NT2/D1 (cell line): ENCODE results near the gene AMOT.
"Not testable (repeated sequence)": the region's sequence is repeated elsewhere in the genome, so short reads cannot be mapped to it uniquely, and the experiment has no call there.

ENCODE experiments used
- DNase-seq: peaks from one replicate; pipeline ENCODE4 v3.0.0-alpha.2; 2011; ENCODE audit warnings: low read depth, low spot score
- H3K27me3 ChIP-seq: 2 replicates; pipeline ENCODE4 v1.6.0; 2011; ENCODE audit warnings: mild to moderate bottlenecking; ENCODE audit not compliant: insufficient read length, insufficient read depth
- H3K36me3 ChIP-seq: 2 replicates; pipeline ENCODE4 v1.6.1; 2011; ENCODE audit warnings: mild to moderate bottlenecking, low read length, mixed read lengths; ENCODE audit not compliant: insufficient read depth, insufficient read length
- H3K4me1 ChIP-seq: 2 replicates; pipeline ENCODE4 v1.5.1; 2011; ENCODE audit not compliant: insufficient read depth, insufficient read length
- H3K4me3 ChIP-seq: 2 replicates; pipeline ENCODE4 v1.5.1; 2011; ENCODE audit warnings: low read depth; ENCODE audit not compliant: insufficient read length
- H3K9ac ChIP-seq: 2 replicates; pipeline ENCODE4 v1.6.0; 2011; ENCODE audit warnings: low read depth; ENCODE audit not compliant: insufficient read length
- H3K9me3 ChIP-seq: 2 replicates; pipeline ENCODE4 v1.5.1; 2011; ENCODE audit warnings: mild to moderate bottlenecking, low read length; ENCODE audit not compliant: insufficient read depth
- SUZ12 ChIP-seq: IDR thresholded peaks from 2 replicates; pipeline ENCODE4 v1.6.1; 2011; ENCODE audit not compliant: insufficient read length, insufficient read depth; ENCODE audit errors: extremely low read depth
- YY1 ChIP-seq: IDR thresholded peaks from 2 replicates; pipeline ENCODE4 v1.6.1; 2011; ENCODE audit not compliant: insufficient read length, insufficient read depth
- ZNF274 ChIP-seq: IDR thresholded peaks from 2 replicates; pipeline ENCODE4 v1.6.1; 2011; ENCODE audit warnings: mild to moderate bottlenecking, low read depth, low read length

The AMOT gene

GRCh38 chrX:112868586-112868985, 28.0 kb upstream of the AMOT start:
- Histone ChIP-seq H3K4me3 (no peak overlapping the region), H3K9ac (no peak overlapping the region), H3K4me1 (no peaks in the 10 kb centered on the region), H3K36me3 (no peaks in the 10 kb centered on the region), H3K27me3 (no peaks in the 10 kb centered on the region), H3K9me3 (no peaks in the 10 kb centered on the region)
- no peak for DNase-seq
- TF ChIP-seq YY1 (no peak), SUZ12 (no peak), ZNF274 (no peak)

- no peaks in the 10 kb centered on the region for H3K36me3 ChIP-seq
- no peak for TF ChIP-seq SUZ12
- TF ChIP-seq ZNF274 = no peak
- no peak for TF ChIP-seq YY1
- H3K4me3 ChIP-seq = no peak overlapping the region
- H3K9me3 ChIP-seq = no peaks in the 10 kb centered on the region
- peak; percentile 16 for DNase-seq
- no peak overlapping the region for H3K9ac ChIP-seq
- no peaks in the 10 kb centered on the region for H3K27me3 ChIP-seq
- no peaks in the 10 kb centered on the region for H3K4me1 ChIP-seq
Measured at GRCh38 chrX:112867570-112867969, 26.9 kb upstream of the AMOT start.

GRCh38 chrX:112866175-112866574, 25.5 kb upstream of the AMOT start:
- no peak for DNase-seq
- Histone ChIP-seq H3K4me1 (no peaks in the 10 kb centered on the region), H3K4me3 (no peak overlapping the region), H3K9me3 (no peaks in the 10 kb centered on the region), H3K36me3 (no peaks in the 10 kb centered on the region), H3K9ac (no peak overlapping the region), H3K27me3 (no peaks in the 10 kb centered on the region)
- TF ChIP-seq ZNF274 (no peak), YY1 (no peak), SUZ12 (no peak)

GRCh38 chrX:112865464-112866025, 24.9 kb upstream of the AMOT start:
- Histone ChIP-seq H3K36me3 (no peaks in the 10 kb centered on the region), H3K9ac (no peak overlapping the region), H3K4me1 (no peaks in the 10 kb centered on the region), H3K4me3 (no peak overlapping the region), H3K27me3 (no peaks in the 10 kb centered on the region), H3K9me3 (no peaks in the 10 kb centered on the region)
- no peak for DNase-seq
- no peak for TF ChIP-seq SUZ12
- no peak for TF ChIP-seq YY1
- no peak for TF ChIP-seq ZNF274

- TF ChIP-seq ZNF274 = no peak
- no peak for TF ChIP-seq SUZ12
- no peak for TF ChIP-seq YY1
- Histone ChIP-seq H3K27me3 (no peaks in the 10 kb centered on the region), H3K4me3 (no peak overlapping the region), H3K9ac (no peak overlapping the region), H3K9me3 (no peaks in the 10 kb centered on the region), H3K36me3 (no peaks in the 10 kb centered on the region), H3K4me1 (no peaks in the 10 kb centered on the region)
- DNase-seq = no peak
Measured at GRCh38 chrX:112863850-112864249, 23.2 kb upstream of the AMOT start.

GRCh38 chrX:112857478-112857878, 16.8 kb upstream of the AMOT start:
- no peak overlapping the region for H3K9ac ChIP-seq
- H3K36me3 ChIP-seq = no peaks in the 10 kb centered on the region
- peaks cover 12% of the 10 kb centered on the region; the same call in 1 of the 2 replicates for H3K9me3 ChIP-seq
- no peaks in the 10 kb centered on the region for H3K4me1 ChIP-seq
- H3K27me3 ChIP-seq = no peaks in the 10 kb centered on the region
- TF ChIP-seq ZNF274 (no peak), SUZ12 (no peak), YY1 (no peak)
- no peak overlapping the region for H3K4me3 ChIP-seq
- no peak for DNase-seq

- DNase-seq, H3K4me1 ChIP-seq, H3K4me3 ChIP-seq, H3K36me3 ChIP-seq, H3K27me3 ChIP-seq, H3K9ac ChIP-seq: not testable (repeated sequence)
- H3K9me3 ChIP-seq = peaks cover 12% of the 10 kb centered on the region; the same call in 1 of the 2 replicates
Measured at GRCh38 chrX:112854901-112855300, 14.3 kb upstream of the AMOT start.

GRCh38 chrX:112852851-112853250, 12.2 kb upstream of the AMOT start:
- DNase-seq = no peak
- Histone ChIP-seq H3K9ac (no peak overlapping the region), H3K4me1 (peaks cover 4% of the 10 kb centered on the region), H3K9me3 (peaks cover 12% of the 10 kb centered on the region; the same call in 1 of the 2 replicates), H3K27me3 (no peaks in the 10 kb centered on the region), H3K36me3 (no peaks in the 10 kb centered on the region), H3K4me3 (no peak overlapping the region)
- TF ChIP-seq ZNF274 (no peak), YY1 (no peak), SUZ12 (no peak)
